ENCODE results near the gene ADGRB3.
"Not testable (repeated sequence)": the region's sequence is repeated elsewhere in the genome, so short reads cannot be mapped to it uniquely, and the experiment has no call there.

The ADGRB3 gene

GRCh38 chr6:68895929-68896328 lies 260.8 kb downstream of the ADGRB3 start:
- no peak for DNase-seq (ENCODE audit: low read depth)
- no peak overlapping the region for H3K4me3 ChIP-seq (replicated peaks; ENCODE audit: low read depth, low read length)
- TF ChIP-seq, protein P1, sequence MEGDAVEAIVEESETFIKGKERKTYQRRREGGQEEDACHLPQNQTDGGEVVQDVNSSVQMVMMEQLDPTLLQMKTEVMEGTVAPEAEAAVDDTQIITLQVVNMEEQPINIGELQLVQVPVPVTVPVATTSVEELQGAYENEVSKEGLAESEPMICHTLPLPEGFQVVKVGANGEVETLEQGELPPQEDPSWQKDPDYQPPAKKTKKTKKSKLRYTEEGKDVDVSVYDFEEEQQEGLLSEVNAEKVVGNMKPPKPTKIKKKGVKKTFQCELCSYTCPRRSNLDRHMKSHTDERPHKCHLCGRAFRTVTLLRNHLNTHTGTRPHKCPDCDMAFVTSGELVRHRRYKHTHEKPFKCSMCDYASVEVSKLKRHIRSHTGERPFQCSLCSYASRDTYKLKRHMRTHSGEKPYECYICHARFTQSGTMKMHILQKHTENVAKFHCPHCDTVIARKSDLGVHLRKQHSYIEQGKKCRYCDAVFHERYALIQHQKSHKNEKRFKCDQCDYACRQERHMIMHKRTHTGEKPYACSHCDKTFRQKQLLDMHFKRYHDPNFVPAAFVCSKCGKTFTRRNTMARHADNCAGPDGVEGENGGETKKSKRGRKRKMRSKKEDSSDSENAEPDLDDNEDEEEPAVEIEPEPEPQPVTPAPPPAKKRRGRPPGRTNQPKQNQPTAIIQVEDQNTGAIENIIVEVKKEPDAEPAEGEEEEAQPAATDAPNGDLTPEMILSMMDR (IDR thresholded peaks at IDR 0.05; ENCODE audit: low read length, missing control alignments), result no peak

GRCh38 chr6:68901044-68901443 lies 266.0 kb downstream of the ADGRB3 start:
- no peak overlapping the region for H3K4me3 ChIP-seq (replicated peaks; ENCODE audit: low read depth, low read length)
- DNase-seq (ENCODE audit: low read depth), result no peak
- TF ChIP-seq, protein P1 (IDR thresholded peaks at IDR 0.05; ENCODE audit: low read length, missing control alignments), result no peak

GRCh38 chr6:68911334-68911733 lies 276.3 kb downstream of the ADGRB3 start:
- no peak for DNase-seq (ENCODE audit: low read depth)
- TF ChIP-seq, protein P1 (IDR thresholded peaks at IDR 0.05; ENCODE audit: low read length, missing control alignments), result no peak
- H3K4me3 ChIP-seq (replicated peaks; ENCODE audit: low read depth, low read length), result no peak overlapping the region

DNA sequence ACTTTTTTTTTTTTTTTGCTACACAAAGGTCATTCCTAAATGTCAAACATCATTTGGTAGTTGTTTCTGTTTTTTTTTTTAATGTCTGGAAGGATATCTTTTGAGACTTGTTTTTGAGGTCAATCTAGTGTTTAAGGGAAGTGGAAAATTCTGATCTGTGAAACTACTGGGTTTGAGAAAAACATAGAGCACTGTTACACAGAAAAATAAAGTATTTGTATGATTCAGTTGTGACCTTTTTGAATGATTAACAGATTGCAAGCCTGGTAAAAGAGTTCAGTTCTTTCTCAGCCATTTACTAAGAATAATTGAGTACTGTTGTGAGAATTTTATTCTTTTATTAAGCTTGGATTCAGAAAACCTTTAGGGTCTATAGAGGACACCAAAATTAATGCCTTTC lies 276.7 kb downstream of the ADGRB3 start:
- H3K4me3 ChIP-seq (replicated peaks; ENCODE audit: low read depth, low read length), result no peak overlapping the region
- DNase-seq (ENCODE audit: low read depth), result no peak

DNA sequence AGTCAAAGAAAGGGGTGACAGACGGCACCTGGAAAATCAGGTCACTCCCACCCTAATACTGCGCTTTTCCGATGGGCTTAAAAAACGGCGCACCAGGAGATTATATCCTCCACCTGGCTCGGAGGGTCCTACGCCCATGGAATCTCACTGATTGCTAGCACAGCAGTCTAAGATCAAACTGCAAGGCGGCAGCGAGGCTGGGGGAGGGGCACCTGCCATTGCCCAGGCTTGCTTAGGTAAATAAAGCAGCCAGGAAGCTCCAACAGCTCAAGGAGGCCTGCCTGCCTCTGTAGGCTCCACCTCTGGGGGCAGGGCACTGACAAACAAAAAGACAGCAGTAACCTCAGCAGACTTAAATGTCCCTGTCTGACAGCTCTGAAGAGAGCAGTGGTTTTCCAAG lies 277.7 kb downstream of the ADGRB3 start:
- not testable (repeated sequence) for DNase-seq (ENCODE audit: low read depth); H3K4me3 ChIP-seq (replicated peaks; ENCODE audit: low read depth, low read length)

More for the DNA sequence above, 276.7 kb downstream of the ADGRB3 start:
- TF ChIP-seq, protein P1 (IDR thresholded peaks at IDR 0.05; ENCODE audit: low read length, missing control alignments), result no peak

GRCh38 chr6:68915586-68915985 lies 280.5 kb downstream of the ADGRB3 start:
- no peak for DNase-seq (ENCODE audit: low read depth)
- TF ChIP-seq, protein P1 (IDR thresholded peaks at IDR 0.05; ENCODE audit: low read length, missing control alignments), result no peak
- H3K4me3 ChIP-seq (replicated peaks; ENCODE audit: low read depth, low read length), result no peak overlapping the region

- DNase-seq (ENCODE audit: low read depth), result no peak
- TF ChIP-seq, protein P1 (IDR thresholded peaks at IDR 0.05; ENCODE audit: low read length, missing control alignments), result no peak
- no peak overlapping the region for H3K4me3 ChIP-seq (replicated peaks; ENCODE audit: low read depth, low read length)
Measured at GRCh38 chr6:68919537-68919936, 284.5 kb downstream of the ADGRB3 start.
